Activated CD8-positive, alpha-beta T cell treated with anti-CD3 and anti-CD28 coated beads for 36 hours (primary cell): Measurements from ENCODE around the gene ZDHHC1. TPM values are rescaled to one million over a fixed set of nuclear protein-coding genes. Genes with fewer than 3 reads are reported as not detected.

Experiments
- ATAC-seq: fragments of 200-7000 bp; cut with Tn5 transposase; one replicate; pipeline ENCODE4 v1.10.0; 2021; ENCODE audit warnings: mild to moderate bottlenecking, moderate library complexity
- CTCF ChIA-PET: fragments of 350-600 bp; sonication (Branson Sonifier 250); formaldehyde crosslinking; loops from one replicate; lab custom pipeline; 2021; ENCODE audit warnings: antibody characterized with exemption; lab: Charles Lee
- POLR2A ChIA-PET: fragments of 350-600 bp; sonication (Branson Sonifier 250); formaldehyde crosslinking; loops from one replicate; lab custom pipeline; 2021; ENCODE audit warnings: antibody characterized with exemption; lab: Charles Lee
- DNase-seq: peaks from one replicate; pipeline ENCODE4 v3.0.0-alpha.2; 2020
- H3K27ac Mint-ChIP-seq: one replicate; pipeline ENCODE4 v1.8.0; 2021; ENCODE audit warnings: mild to moderate bottlenecking, mixed read lengths
- H3K27me3 Mint-ChIP-seq: one replicate; pipeline ENCODE4 v1.8.0; 2021; ENCODE audit warnings: mixed read lengths
- H3K36me3 Mint-ChIP-seq: one replicate; pipeline ENCODE4 v1.8.0; 2021; ENCODE audit warnings: low read depth, mixed read lengths
- H3K4me1 Mint-ChIP-seq: one replicate; pipeline ENCODE4 v1.8.0; 2021; ENCODE audit warnings: low read depth, mixed read lengths
- H3K4me3 Mint-ChIP-seq: one replicate; pipeline ENCODE4 v1.8.0; 2021; ENCODE audit warnings: mild to moderate bottlenecking, moderate library complexity, mixed read lengths
- H3K9me3 Mint-ChIP-seq: one replicate; pipeline ENCODE4 v1.8.0; 2021; ENCODE audit warnings: mixed read lengths
- intact Hi-C: fragments of 100-400 bp; cut with micrococcal nuclease; formaldehyde crosslinking; loops from one replicate; pipeline ENCODE4 v1.10.0; 2022
- total RNA-seq, 2 experiments: library from RNA; stranded (reverse); gene quantifications; one replicate each; pipeline ENCODE4 v1.2.3, GENCODE V29; 2021
- TF ChIP-seq, protein P1 (sequence below): fragments of 200-600 bp; IDR thresholded peaks from one replicate; pipeline ENCODE4 v1.8.0; 2022; ENCODE audit warnings: antibody characterized with exemption, mild to moderate bottlenecking

ZDHHC1 gene
- total RNA-seq, 2 experiments from 2014 or later = 0.54 to 0.60 TPM

DNA sequence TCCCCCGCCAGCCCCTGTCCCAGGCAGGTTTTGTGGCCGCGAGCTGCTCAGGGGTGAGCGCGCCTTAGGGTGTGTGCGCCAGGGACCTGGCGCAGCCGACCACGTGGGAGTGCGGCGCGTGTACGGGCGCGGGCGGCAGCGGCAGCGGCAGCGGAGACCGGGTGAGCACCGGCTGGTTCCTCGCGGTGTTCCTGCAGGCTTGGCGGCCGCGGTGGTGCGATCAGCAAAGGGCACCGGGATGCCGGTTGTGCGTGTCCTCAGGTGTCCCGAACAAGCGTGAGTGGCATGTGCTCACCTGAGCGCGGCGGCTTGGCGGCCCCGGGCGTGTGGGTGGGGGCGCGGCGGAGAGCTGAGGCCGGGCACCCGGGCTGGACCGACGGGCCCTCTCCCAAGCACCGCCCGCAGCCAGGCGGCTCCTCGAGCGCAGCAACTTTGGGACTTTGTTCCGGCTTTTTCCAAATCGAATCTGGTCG is 14.3 kb upstream of the ZDHHC1 start:
- no peaks in the 10 kb centered on the region for H3K9me3 Mint-ChIP-seq
- DNase-seq (peak; percentile 42), ATAC-seq (peak; percentile 55)
- ChIA-PET POLR2A (interaction anchor here (1.1 to 2.1 kb wide), 2 partner anchors 10 to 233 kb away, joined by 3 to 8 read pairs; no protein-coding TSS in a partner anchor), CTCF (interaction anchor here (0.9 to 2.5 kb wide), 3 partner anchors 17 to 91 kb away, joined by 3 to 9 read pairs (median 6); no protein-coding TSS in a partner anchor)
- peaks cover 36% of the 10 kb centered on the region for H3K27me3 Mint-ChIP-seq
- H3K4me1 Mint-ChIP-seq = peaks cover 7% of the 10 kb centered on the region
- peak overlapping the region; percentile 77 for H3K4me3 Mint-ChIP-seq
- H3K27ac Mint-ChIP-seq = peak overlapping the region; percentile 63
- intact Hi-C loops = no loop called here
- no peaks in the 10 kb centered on the region for H3K36me3 Mint-ChIP-seq
- TF ChIP-seq, protein P1, sequence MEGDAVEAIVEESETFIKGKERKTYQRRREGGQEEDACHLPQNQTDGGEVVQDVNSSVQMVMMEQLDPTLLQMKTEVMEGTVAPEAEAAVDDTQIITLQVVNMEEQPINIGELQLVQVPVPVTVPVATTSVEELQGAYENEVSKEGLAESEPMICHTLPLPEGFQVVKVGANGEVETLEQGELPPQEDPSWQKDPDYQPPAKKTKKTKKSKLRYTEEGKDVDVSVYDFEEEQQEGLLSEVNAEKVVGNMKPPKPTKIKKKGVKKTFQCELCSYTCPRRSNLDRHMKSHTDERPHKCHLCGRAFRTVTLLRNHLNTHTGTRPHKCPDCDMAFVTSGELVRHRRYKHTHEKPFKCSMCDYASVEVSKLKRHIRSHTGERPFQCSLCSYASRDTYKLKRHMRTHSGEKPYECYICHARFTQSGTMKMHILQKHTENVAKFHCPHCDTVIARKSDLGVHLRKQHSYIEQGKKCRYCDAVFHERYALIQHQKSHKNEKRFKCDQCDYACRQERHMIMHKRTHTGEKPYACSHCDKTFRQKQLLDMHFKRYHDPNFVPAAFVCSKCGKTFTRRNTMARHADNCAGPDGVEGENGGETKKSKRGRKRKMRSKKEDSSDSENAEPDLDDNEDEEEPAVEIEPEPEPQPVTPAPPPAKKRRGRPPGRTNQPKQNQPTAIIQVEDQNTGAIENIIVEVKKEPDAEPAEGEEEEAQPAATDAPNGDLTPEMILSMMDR = no peak

DNA sequence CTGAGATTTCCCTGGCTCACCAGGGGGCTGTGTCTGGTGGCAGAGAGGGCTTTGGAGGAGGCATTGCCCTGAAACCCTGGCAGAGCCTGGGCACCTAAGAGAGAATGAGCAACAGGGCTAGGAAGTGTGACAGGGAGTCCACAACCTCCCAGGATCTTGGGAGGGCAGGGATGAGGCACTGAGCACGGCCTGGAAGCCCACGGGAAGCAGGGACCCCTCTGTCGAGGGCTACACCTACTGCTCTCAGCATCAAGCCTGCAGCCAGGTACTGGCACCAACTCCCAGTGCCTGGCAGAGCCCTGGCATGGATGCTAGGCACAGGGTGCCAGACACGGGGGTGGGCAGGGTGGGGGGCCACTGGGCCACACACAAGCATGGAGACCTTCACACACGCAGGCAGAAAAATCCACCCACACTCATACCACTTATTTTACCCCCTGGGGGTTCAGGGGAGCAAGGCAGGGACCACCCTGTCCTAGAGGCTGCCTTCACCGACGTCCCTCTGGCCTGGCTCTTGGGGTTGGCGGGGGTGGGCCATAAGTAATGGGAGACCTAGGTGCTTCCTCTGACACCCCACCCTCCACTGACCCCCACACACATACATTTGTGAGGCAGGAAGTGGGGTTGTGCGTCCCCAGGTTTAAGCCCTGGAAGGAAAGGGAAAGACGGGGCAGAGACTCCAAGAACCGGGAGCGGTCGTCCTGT is 13.7 kb upstream of the ZDHHC1 start:
- H3K36me3 Mint-ChIP-seq = no peaks in the 10 kb centered on the region
- peaks cover 7% of the 10 kb centered on the region for H3K4me1 Mint-ChIP-seq
- TF ChIP-seq, protein P1 = no peak
- no peaks in the 10 kb centered on the region for H3K9me3 Mint-ChIP-seq
- ATAC-seq (no peak), DNase-seq (no peak)
- peak overlapping the region; percentile 77 for H3K4me3 Mint-ChIP-seq
- H3K27ac Mint-ChIP-seq = peak overlapping the region; percentile 63
- POLR2A ChIA-PET = interaction anchor here (2.1 kb wide), 1 partner anchor 11 kb away, joined by 8 read pairs; no protein-coding TSS in a partner anchor
- intact Hi-C loops = loop anchor here (5.0 kb wide), 1 partner anchor 37 kb away; no protein-coding TSS in a partner anchor
- peaks cover 36% of the 10 kb centered on the region for H3K27me3 Mint-ChIP-seq
- CTCF ChIA-PET = interaction anchor here (0.9 to 5.6 kb wide), 9 partner anchors 11 to 166 kb away, joined by 3 to 94 read pairs (median 9); partner anchors contain the start of genes KCTD19 and LRRC36

DNA sequence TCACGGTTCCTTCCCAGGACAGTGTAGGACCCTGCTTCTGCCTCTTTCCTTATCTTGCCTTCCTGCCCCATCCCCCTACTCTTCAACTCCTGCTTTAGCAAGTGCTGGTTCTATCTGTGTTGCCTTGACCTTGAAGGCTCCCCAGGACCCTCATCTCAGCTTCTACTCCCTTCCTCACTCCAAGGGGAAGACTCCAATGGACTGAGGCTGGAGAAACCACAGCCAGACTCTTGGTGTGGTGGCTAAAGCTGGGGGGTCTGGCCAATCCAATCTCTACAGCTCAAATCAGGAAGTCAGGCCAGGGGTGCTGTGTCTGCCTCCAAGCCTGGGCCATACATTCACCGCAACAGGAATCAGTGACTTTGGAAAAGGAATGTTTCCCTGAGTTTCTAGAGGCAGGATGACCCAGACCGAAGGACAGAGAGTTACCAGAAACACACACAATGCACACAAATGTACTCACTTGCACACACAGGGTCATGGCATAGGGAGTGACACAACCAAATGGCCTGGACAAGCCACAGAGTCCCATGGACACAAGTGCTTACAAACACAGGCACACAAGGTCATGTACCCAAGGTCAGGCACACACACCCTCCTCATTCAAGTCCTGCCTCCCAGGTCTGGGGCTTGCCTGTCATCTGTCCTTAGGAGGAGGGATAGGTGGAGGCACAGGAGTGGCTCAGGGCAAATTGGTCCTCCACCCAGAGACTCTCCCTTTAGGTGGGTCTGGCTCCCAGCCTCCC is 12.9 kb upstream of the ZDHHC1 start:
- Mint-ChIP-seq H3K9me3 (no peaks in the 10 kb centered on the region), H3K36me3 (no peaks in the 10 kb centered on the region), H3K27me3 (peaks cover 36% of the 10 kb centered on the region), H3K4me3 (peak overlapping the region; percentile 58), H3K27ac (no peak overlapping the region), H3K4me1 (peaks cover 7% of the 10 kb centered on the region)
- intact Hi-C loops = loop anchor here (5.0 kb wide), 1 partner anchor 38 kb away; no protein-coding TSS in a partner anchor
- DNase-seq (no peak), ATAC-seq (no peak)
- ChIA-PET POLR2A (interaction anchor here (0.6 to 1.0 kb wide), 2 partner anchors 36 to 77 kb away, joined by 3 read pairs; no protein-coding TSS in a partner anchor), CTCF (interaction anchor here (0.8 to 5.6 kb wide), 23 partner anchors 9 to 169 kb away, joined by 3 to 94 read pairs (median 9); partner anchors contain the start of genes KCTD19, LRRC36, TPPP3 and ZDHHC1)
- TF ChIP-seq, protein P1 = no peak

DNA sequence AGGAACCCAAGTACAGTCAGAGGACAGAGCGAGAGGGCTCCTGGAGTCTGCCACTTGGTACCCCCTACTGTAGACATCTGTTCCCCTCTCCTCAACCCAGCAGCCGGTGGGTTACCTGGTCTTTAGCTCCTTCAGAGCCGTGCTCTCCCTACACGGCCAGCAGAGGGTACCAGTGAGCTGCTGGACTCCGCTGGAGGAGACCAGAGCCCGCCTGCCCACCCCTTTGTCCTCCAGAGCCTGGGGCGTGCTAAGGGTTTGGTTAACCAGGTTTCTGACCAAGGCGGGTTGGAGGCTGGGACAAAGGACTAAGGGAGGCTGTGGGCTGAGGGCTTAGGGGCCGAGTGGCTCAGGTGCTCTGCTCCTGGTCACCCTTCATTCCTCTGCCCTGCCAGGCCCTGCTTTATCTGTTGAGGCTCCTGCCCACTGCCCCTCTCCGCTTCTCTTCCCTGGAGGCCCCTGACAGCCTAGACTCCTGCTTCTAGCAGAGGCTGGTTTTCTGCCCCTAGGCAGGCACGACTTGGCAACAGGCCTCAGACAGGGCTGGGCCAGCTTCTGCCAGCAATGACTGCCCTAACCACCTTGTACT is 12.0 kb upstream of the ZDHHC1 start:
- POLR2A ChIA-PET = interaction anchor here (0.6 to 1.0 kb wide), 2 partner anchors 37 to 76 kb away, joined by 3 read pairs; no protein-coding TSS in a partner anchor
- H3K4me1 Mint-ChIP-seq = peaks cover 7% of the 10 kb centered on the region
- peaks cover 40% of the 10 kb centered on the region for H3K27me3 Mint-ChIP-seq
- ATAC-seq (peak; percentile 77), DNase-seq (peak; percentile 76)
- intact Hi-C loops = loop anchor here (5.0 kb wide), 1 partner anchor 39 kb away; no protein-coding TSS in a partner anchor
- H3K36me3 Mint-ChIP-seq = no peaks in the 10 kb centered on the region
- no peaks in the 10 kb centered on the region for H3K9me3 Mint-ChIP-seq
- CTCF ChIA-PET = interaction anchor here (0.6 to 5.6 kb wide), 53 partner anchors 8 to 453 kb away, joined by 3 to 94 read pairs (median 4); partner anchors contain the start of genes ATP6V0D1, GFOD2, KCTD19 and LRRC36
- TF ChIP-seq, protein P1 = peak; percentile 84
- no peak overlapping the region for H3K4me3 Mint-ChIP-seq
- H3K27ac Mint-ChIP-seq = no peak overlapping the region
